ENCODE data around the gene SMYD3. TPM values are rescaled to one million over a fixed set of nuclear protein-coding genes. Genes with fewer than 3 reads are reported as not detected.

SMYD3 gene
- total and polyA plus RNA-seq, 10 of the 15 experiments (the other 5 are each of a cell fraction or from before 2014, with no cell fraction given) = 18.3 to 54.0 (median 24.8) TPM

GRCh38 chr1:245856944-245857531 is 650.0 kb downstream of the SMYD3 start:
- CTCF ChIA-PET = no interaction called here
- Histone ChIP-seq H3K9ac (ENCODE audit: control insufficient read depth, insufficient read depth, low read length) (no peak overlapping the region), H3K4me3 (no peak overlapping the region), H3K27me3 (replicated peaks in 1 of 2; ENCODE audit: control insufficient read depth in 2 of 2, insufficient read depth in 2 of 2, low read length in 1 of 2) (no peaks in the 10 kb centered on the region), H3K4me1 (ENCODE audit: control insufficient read depth, insufficient read depth, low read length) (no peaks in the 10 kb centered on the region), H3K27ac (ENCODE audit: control insufficient read depth, insufficient read depth) (no peak overlapping the region), H3K79me2 (ENCODE audit: control insufficient read depth, insufficient read depth, low read length) (no peaks in the 10 kb centered on the region), H3K4me2 (ENCODE audit: control insufficient read depth, insufficient read depth) (no peak overlapping the region), H4K20me1 (ENCODE audit: control insufficient read depth, insufficient read depth) (no peaks in the 10 kb centered on the region; the same call in 1 of the 2 replicates), H3K36me3 (ENCODE audit: control insufficient read depth in 2 of 2, insufficient read depth in 2 of 2, low read length in 1 of 2) (no peaks in the 10 kb centered on the region; a peak in 1 of 4 replicates), H3K9me3 (replicated peaks; ENCODE audit: control insufficient read depth, insufficient read depth, low read length) (no peaks in the 10 kb centered on the region), H2AFZ (ENCODE audit: control insufficient read depth, low read depth, low read length) (no peak overlapping the region)
- TF ChIP-seq ATF3 (IDR thresholded peaks at IDR 0.05; ENCODE audit: borderline replicate concordance, extremely low read depth, low read depth, low read length) = no peak
- TF ChIP-seq IRF4 (IDR thresholded peaks at IDR 0.05; ENCODE audit: low read depth, low read length) = no peak
- no peak for TF ChIP-seq TAF1 (IDR thresholded peaks at IDR 0.05; ENCODE audit: borderline replicate concordance, low read depth, low read length)
- no peak for TF ChIP-seq ZNF592 (IDR thresholded peaks at IDR 0.05)
- no peak for TF ChIP-seq SMAD1 (IDR thresholded peaks at IDR 0.05; ENCODE audit: low read depth, partially characterized antibody)
- TF ChIP-seq SREBF2 (IDR thresholded peaks at IDR 0.05; ENCODE audit: low read length) = no peak
- no peak for TF ChIP-seq SKIL (IDR thresholded peaks at IDR 0.05; ENCODE audit: low read depth, poor library complexity, severe bottlenecking)
- no peak for TF ChIP-seq POLR2AphosphoS2 (IDR thresholded peaks at IDR 0.05; ENCODE audit: low read depth, low read length)
- TF ChIP-seq ZNF687 (IDR thresholded peaks at IDR 0.05) = no peak
- TF ChIP-seq ZNF622 (IDR thresholded peaks at IDR 0.05) = no peak
- TF ChIP-seq ZNF24 (IDR thresholded peaks at IDR 0.05) = no peak
- TF ChIP-seq GABPA (IDR thresholded peaks at IDR 0.05; ENCODE audit: low read depth) = no peak
- TF ChIP-seq GATAD2B (conservative IDR thresholded peaks at IDR 0.05; ENCODE audit: low read depth) = no peak
- in situ Hi-C loops (cut with MboI) = no loop called here
- FAIRE-seq (no peak), DNase-seq (ENCODE audit: low read depth, low spot score) (no peak), ATAC-seq (no peak)
- SMC1A ChIA-PET (ENCODE audit: uncharacterized antibody, unreplicated experiment) = no interaction called here
- intact Hi-C loops (cut with micrococcal nuclease; ENCODE audit: unreplicated experiment) = no loop called here
- WGBS (ENCODE audit: insufficient coverage, insufficient replicate concordance, low lambda C conversion rate, missing lambda C conversion rate) = 88% methylated on average over 13 of the region's 13 CpGs
- POLR2A ChIA-PET = no interaction called here
- no TSS peak for BruUV-seq (replicated peaks)
- RAD21 ChIA-PET (ENCODE audit: unreplicated experiment) = no interaction called here
